NCI-H146 treated with DMSO at 0.1 percent for 48 hours (cell line): ENCODE measurements around the gene IPCEF1.

Source experiments
- DNase-seq: peaks from one replicate; lab custom pipeline; 2025; ENCODE audit not compliant: unreplicated experiment; lab: John Stamatoyannopoulos, UW

IPCEF1 gene

GRCh38 chr6:154356690-154357089, at the start of gene IPCEF1:
Gene IPCEF1, minus strand, starts transcription at chr6:154356803. Its CDS starts 90,856 bp downstream, at chr6:154265947.
- DNase-seq, result no peak

GRCh38 chr6:154406301-154406700, 49.7 kb upstream of the IPCEF1 start:
- no peak for DNase-seq

- DNase-seq, result no peak
Measured at GRCh38 chr6:154404791-154405400, 48.3 kb upstream of the IPCEF1 start.

- DNase-seq, result no peak
Measured at GRCh38 chr6:154403788-154404187, 47.2 kb upstream of the IPCEF1 start.

- no peak for DNase-seq
Measured at GRCh38 chr6:154402081-154402780, 45.6 kb upstream of the IPCEF1 start.

- no peak for DNase-seq
Measured at GRCh38 chr6:154399097-154399496, 42.5 kb upstream of the IPCEF1 start.

GRCh38 chr6:154397491-154398195, 41.0 kb upstream of the IPCEF1 start:
- no peak for DNase-seq

GRCh38 chr6:154395878-154396277, 39.3 kb upstream of the IPCEF1 start:
- no peak for DNase-seq

GRCh38 chr6:154395316-154395715, 38.7 kb upstream of the IPCEF1 start:
- no peak for DNase-seq

GRCh38 chr6:154394571-154394970, 38.0 kb upstream of the IPCEF1 start:
- DNase-seq, result no peak

GRCh38 chr6:154390034-154390433, 33.4 kb upstream of the IPCEF1 start:
- no peak for DNase-seq

- no peak for DNase-seq
Measured at GRCh38 chr6:154388803-154389202, 32.2 kb upstream of the IPCEF1 start.

- DNase-seq, result no peak
Measured at GRCh38 chr6:154386848-154387717, 30.5 kb upstream of the IPCEF1 start.

- no peak for DNase-seq
Measured at GRCh38 chr6:154384191-154384590, 27.6 kb upstream of the IPCEF1 start.

GRCh38 chr6:154383273-154383672, 26.7 kb upstream of the IPCEF1 start:
- no peak for DNase-seq

GRCh38 chr6:154382740-154383139, 26.1 kb upstream of the IPCEF1 start:
- no peak for DNase-seq

- DNase-seq, result no peak
Measured at GRCh38 chr6:154381548-154381947, 24.9 kb upstream of the IPCEF1 start.

- DNase-seq, result no peak
Measured at GRCh38 chr6:154380741-154381140, 24.1 kb upstream of the IPCEF1 start.

- DNase-seq, result no peak
Measured at GRCh38 chr6:154379585-154379984, 23.0 kb upstream of the IPCEF1 start.

GRCh38 chr6:154378518-154378917, 21.9 kb upstream of the IPCEF1 start:
- no peak for DNase-seq

- DNase-seq, result no peak
Measured at GRCh38 chr6:154377726-154378125, 21.1 kb upstream of the IPCEF1 start.
